Stimulated activated CD8-positive, alpha-beta memory T cell treated with anti-CD3 and anti-CD28 coated beads, Interleukin-2, amount 100 ng/mL, for 48 hours (primary cell): ENCODE results near the gene PRAMEF9.
"Not testable (repeated sequence)": the region's sequence is repeated elsewhere in the genome, so short reads cannot be mapped to it uniquely, and the experiment has no call there.

Source experiments
- DNase-seq, 2 donors: peaks; one replicate each; pipeline ENCODE4 v3.0.0-alpha.2; 2020; ENCODE audit warnings: low read depth in 2 of 2

PRAMEF9 gene

GRCh38 chr1:13171548-13171947, at the start of gene PRAMEF9:
Gene PRAMEF9, plus strand, starts transcription at chr1:13171848. Its CDS starts 3,433 bp downstream, at chr1:13175281.
- not testable (repeated sequence) for DNase-seq

GRCh38 chr1:13155909-13156308, 15.7 kb upstream of the PRAMEF9 start, which contains the start of gene PRAMEF26:
Gene PRAMEF26, minus strand, starts transcription at chr1:13156009. Its CDS starts 2,914 bp downstream, at chr1:13153095.
- not testable (repeated sequence) for DNase-seq

GRCh38 chr1:13165531-13165930, 6.1 kb upstream of the PRAMEF9 start, which contains the start of gene HNRNPCL4:
Gene HNRNPCL4, minus strand, starts transcription at chr1:13165631. Its CDS starts 164 bp downstream, at chr1:13165467.
- DNase-seq = not testable (repeated sequence)

- DNase-seq = not testable (repeated sequence)
Measured at GRCh38 chr1:13201309-13201708, 29.7 kb downstream of the PRAMEF9 start, which contains the start of gene PRAMEF13. Gene PRAMEF13, minus strand, starts transcription at chr1:13201409. Its CDS starts 1,820 bp downstream, at chr1:13199589.

GRCh38 chr1:13208712-13209111, 37.1 kb downstream of the PRAMEF9 start:
- not testable (repeated sequence) for DNase-seq

GRCh38 chr1:13216619-13217018, 45.0 kb downstream of the PRAMEF9 start:
- not testable (repeated sequence) for DNase-seq

- not testable (repeated sequence) for DNase-seq
Measured at GRCh38 chr1:13219203-13219602, 47.6 kb downstream of the PRAMEF9 start.

- DNase-seq = not testable (repeated sequence)
Measured at GRCh38 chr1:13222788-13223187, 51.1 kb downstream of the PRAMEF9 start.

GRCh38 chr1:13224480-13225060, 52.9 kb downstream of the PRAMEF9 start:
- no peak for DNase-seq

GRCh38 chr1:13225675-13226204, 54.1 kb downstream of the PRAMEF9 start, which contains the start of gene PRAMEF18:
Gene PRAMEF18, minus strand, starts transcription at chr1:13226154. Its CDS starts 48 bp downstream, at chr1:13226106.
- DNase-seq = not testable (repeated sequence)

- not testable (repeated sequence) for DNase-seq
Measured at GRCh38 chr1:13227271-13228055, 55.8 kb downstream of the PRAMEF9 start.

- peak in 1 of 2 donors; percentile 37 for DNase-seq
Measured at GRCh38 chr1:13228343-13228781, 56.7 kb downstream of the PRAMEF9 start.
